Fibroblast of lung (primary cell): ENCODE data around the gene SLC25A34. TPM values are rescaled to one million over a fixed set of nuclear protein-coding genes. Genes with fewer than 3 reads are reported as not detected.

ENCODE experiments used
- DNase-seq, 2 donors: peaks; one replicate each; pipeline versions ENCODE4 v3.0.0 to v3.0.0-alpha.2; 2010; ENCODE audit warnings: low read depth in 2 of 2
- H2AFZ ChIP-seq: 2 replicates; pipeline ENCODE4 v1.5.1; 2012; ENCODE audit warnings: low read length, control low read depth, inconsistent platforms
- H3K27ac ChIP-seq: 2 replicates; pipeline ENCODE4 v1.5.1; 2011; ENCODE audit warnings: low read length, control low read depth; ENCODE audit not compliant: insufficient read depth
- H3K27me3 ChIP-seq: 2 replicates; pipeline ENCODE4 v1.5.1; 2011; ENCODE audit warnings: mild to moderate bottlenecking, low read length; ENCODE audit not compliant: control insufficient read depth, insufficient read depth
- H3K36me3 ChIP-seq: 2 replicates; pipeline ENCODE4 v1.5.1; 2011; ENCODE audit warnings: low read length; ENCODE audit not compliant: control insufficient read depth, insufficient read depth
- H3K4me1 ChIP-seq: 2 replicates; pipeline ENCODE4 v1.5.1; 2011; ENCODE audit warnings: low read length; ENCODE audit not compliant: control insufficient read depth, insufficient read depth; ENCODE audit errors: extremely low read depth
- H3K4me2 ChIP-seq: 2 replicates; pipeline ENCODE4 v1.5.1; 2011; ENCODE audit warnings: low read length, control low read depth; ENCODE audit not compliant: insufficient read depth; ENCODE audit errors: extremely low read depth
- H3K4me3 ChIP-seq, 4 experiments: fragments of 200-600 bp in 1 of 4; sonication (generic) in 1 of 4; replicated peaks in 1 of 4; 2 replicates each; pipeline ENCODE4 v1.5.1; 2011 to 2016; ENCODE audit warnings: low read length in 4 of 4, low read depth in 3 of 4, mild to moderate bottlenecking in 3 of 4, control low read depth in 2 of 4, inconsistent platforms in 1 of 4, mixed read lengths in 1 of 4; ENCODE audit not compliant: insufficient read depth in 1 of 4; ENCODE audit errors: control extremely low read depth in 1 of 4
- H3K79me2 ChIP-seq: 2 replicates; pipeline ENCODE4 v1.5.1; 2012; ENCODE audit warnings: mild to moderate bottlenecking, low read length, inconsistent platforms; ENCODE audit not compliant: control insufficient read depth, insufficient read depth
- H3K9ac ChIP-seq: 2 replicates; pipeline ENCODE4 v1.5.1; 2011; ENCODE audit warnings: mild to moderate bottlenecking, low read length, control low read depth; ENCODE audit not compliant: insufficient read depth
- H3K9me3 ChIP-seq: 2 replicates; pipeline ENCODE4 v1.5.1; 2012; ENCODE audit warnings: low read depth, low read length; ENCODE audit not compliant: control insufficient read depth, insufficient read depth
- H4K20me1 ChIP-seq: 2 replicates; pipeline ENCODE4 v1.5.1; 2011; ENCODE audit warnings: low read length; ENCODE audit not compliant: control insufficient read depth, insufficient read depth; ENCODE audit errors: extremely low read depth
- EZH2 ChIP-seq: IDR thresholded peaks from 2 replicates; pipeline ENCODE4 v1.5.1; 2012; ENCODE audit warnings: low read length, control low read depth, mild to moderate bottlenecking; ENCODE audit errors: missing control alignments
- polyA plus RNA-seq, 2 donors: library from polyadenylated mRNA; depleted of rRNA in 1 of 2; stranded (reverse) in 1 of 2; unstranded in 1 of 2; fragments of >200 nt; gene quantifications; 2 replicates each; pipeline ENCODE4 v1.2.1, GENCODE V29; 2011 to 2012; ENCODE audit warnings: missing spikeins in 1 of 2
- total RNA-seq: library from RNA; depleted of rRNA; stranded (reverse); fragments of >200 nt; gene quantifications from 2 replicates; pipeline ENCODE4 v1.2.1, GENCODE V29; 2014
- TF ChIP-seq, protein P1 (sequence below), 2 donors: IDR thresholded peaks in 1 of 2; conservative IDR thresholded peaks in 1 of 2; 1 replicate in 1 of 2; 2 replicates in 1 of 2; pipeline ENCODE4 v1.5.1; 2011 to 2012; ENCODE audit warnings: low read length in 2 of 2, control low read depth in 1 of 2, inconsistent platforms in 1 of 2, low read depth in 1 of 2, mild to moderate bottlenecking in 1 of 2

Gene SLC25A34
- total and polyA plus RNA-seq, 2 donors (not counting 1 experiment from before 2014, with no cell fraction given), result 0.35 to 0.83 TPM

- H3K9ac ChIP-seq, result no peak overlapping the region
- H3K27ac ChIP-seq, result no peak overlapping the region
- no peaks in the 10 kb centered on the region for H3K79me2 ChIP-seq
- no peaks in the 10 kb centered on the region for H4K20me1 ChIP-seq
- DNase-seq, result no peak
- TF ChIP-seq, protein P1, sequence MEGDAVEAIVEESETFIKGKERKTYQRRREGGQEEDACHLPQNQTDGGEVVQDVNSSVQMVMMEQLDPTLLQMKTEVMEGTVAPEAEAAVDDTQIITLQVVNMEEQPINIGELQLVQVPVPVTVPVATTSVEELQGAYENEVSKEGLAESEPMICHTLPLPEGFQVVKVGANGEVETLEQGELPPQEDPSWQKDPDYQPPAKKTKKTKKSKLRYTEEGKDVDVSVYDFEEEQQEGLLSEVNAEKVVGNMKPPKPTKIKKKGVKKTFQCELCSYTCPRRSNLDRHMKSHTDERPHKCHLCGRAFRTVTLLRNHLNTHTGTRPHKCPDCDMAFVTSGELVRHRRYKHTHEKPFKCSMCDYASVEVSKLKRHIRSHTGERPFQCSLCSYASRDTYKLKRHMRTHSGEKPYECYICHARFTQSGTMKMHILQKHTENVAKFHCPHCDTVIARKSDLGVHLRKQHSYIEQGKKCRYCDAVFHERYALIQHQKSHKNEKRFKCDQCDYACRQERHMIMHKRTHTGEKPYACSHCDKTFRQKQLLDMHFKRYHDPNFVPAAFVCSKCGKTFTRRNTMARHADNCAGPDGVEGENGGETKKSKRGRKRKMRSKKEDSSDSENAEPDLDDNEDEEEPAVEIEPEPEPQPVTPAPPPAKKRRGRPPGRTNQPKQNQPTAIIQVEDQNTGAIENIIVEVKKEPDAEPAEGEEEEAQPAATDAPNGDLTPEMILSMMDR (conservative IDR thresholded peaks at IDR 0.05 in 1 of 2, IDR thresholded peaks at IDR 0.05 in 1 of 2; ENCODE audit: low read depth in 1 of 2, low read length in 2 of 2), result no peak
- no peak for TF ChIP-seq EZH2
- no peaks in the 10 kb centered on the region for H3K4me1 ChIP-seq
- H3K4me3 ChIP-seq, result no peak overlapping the region
- H3K36me3 ChIP-seq, result peaks cover 40% of the 10 kb centered on the region
- no peaks in the 10 kb centered on the region for H3K27me3 ChIP-seq
- H2AFZ ChIP-seq, result no peak overlapping the region
- H3K9me3 ChIP-seq, result no peaks in the 10 kb centered on the region
- no peak overlapping the region for H3K4me2 ChIP-seq
These were observed 9.0 kb upstream of the SLC25A34 start for GRCh38 chr1:15727021-15727420.

DNA sequence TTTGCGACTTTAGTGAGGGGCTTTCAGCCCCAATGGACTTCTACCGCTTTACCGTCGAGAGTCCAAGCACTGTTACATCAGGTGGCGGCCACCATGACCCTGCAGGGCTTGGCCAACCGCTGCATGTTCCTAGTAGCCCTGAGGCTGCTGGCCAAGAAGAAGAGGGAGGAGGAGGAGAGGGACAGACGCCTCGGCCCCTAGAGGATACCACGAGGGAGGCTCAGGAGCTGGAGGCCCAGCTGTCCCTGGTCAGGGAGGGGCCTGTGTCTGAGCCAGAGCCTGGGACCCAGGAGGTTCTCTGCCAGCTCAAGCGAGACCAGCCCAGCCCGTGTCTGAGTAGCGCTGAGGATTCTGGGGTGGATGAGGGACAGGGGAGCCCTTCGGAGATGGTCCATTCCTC is 8.6 kb upstream of the SLC25A34 start:
- H3K27ac ChIP-seq, result no peak overlapping the region
- no peaks in the 10 kb centered on the region for H4K20me1 ChIP-seq
- no peaks in the 10 kb centered on the region for H3K4me1 ChIP-seq

GRCh38 chr1:15727866-15728534 is 8.1 kb upstream of the SLC25A34 start:
- Histone ChIP-seq H3K4me1 (no peaks in the 10 kb centered on the region), H3K36me3 (peaks cover 46% of the 10 kb centered on the region), H2AFZ (no peak overlapping the region), H4K20me1 (no peaks in the 10 kb centered on the region), H3K27me3 (no peaks in the 10 kb centered on the region), H3K27ac (no peak overlapping the region), H3K4me2 (no peak overlapping the region), H3K9ac (no peak overlapping the region), H3K79me2 (no peaks in the 10 kb centered on the region), H3K9me3 (no peaks in the 10 kb centered on the region), H3K4me3 (no peak overlapping the region)
- DNase-seq, result no peak
- TF ChIP-seq, protein P1 (conservative IDR thresholded peaks at IDR 0.05 in 1 of 2, IDR thresholded peaks at IDR 0.05 in 1 of 2; ENCODE audit: low read depth in 1 of 2, low read length in 2 of 2), result no peak
- no peak for TF ChIP-seq EZH2

More for the DNA sequence above, 8.6 kb upstream of the SLC25A34 start:
- H2AFZ ChIP-seq, result no peak overlapping the region
- H3K27me3 ChIP-seq, result no peaks in the 10 kb centered on the region
- DNase-seq, result no peak
- H3K9ac ChIP-seq, result no peak overlapping the region
- TF ChIP-seq EZH2, result no peak
- TF ChIP-seq, protein P1 (conservative IDR thresholded peaks at IDR 0.05 in 1 of 2, IDR thresholded peaks at IDR 0.05 in 1 of 2; ENCODE audit: low read depth in 1 of 2, low read length in 2 of 2), result no peak
- peaks cover 44% of the 10 kb centered on the region for H3K36me3 ChIP-seq
- no peaks in the 10 kb centered on the region for H3K9me3 ChIP-seq
- H3K79me2 ChIP-seq, result no peaks in the 10 kb centered on the region
- H3K4me2 ChIP-seq, result no peak overlapping the region
- H3K4me3 ChIP-seq, result no peak overlapping the region
